Ramos (cell line): Measurements from ENCODE around the gene PCNX1.
"Not testable (repeated sequence)": the region's sequence is repeated elsewhere in the genome, so short reads cannot be mapped to it uniquely, and the experiment has no call there.

Experiments used
- in situ Hi-C: fragments of 300-500 bp; cut with MboI; formaldehyde crosslinking; loops from one replicate; pipeline ENCODE4 v1.14.3; 2022; ENCODE audit warnings: low sequenced_read_pairs; ENCODE audit not compliant: unreplicated experiment

PCNX1 gene

DNA sequence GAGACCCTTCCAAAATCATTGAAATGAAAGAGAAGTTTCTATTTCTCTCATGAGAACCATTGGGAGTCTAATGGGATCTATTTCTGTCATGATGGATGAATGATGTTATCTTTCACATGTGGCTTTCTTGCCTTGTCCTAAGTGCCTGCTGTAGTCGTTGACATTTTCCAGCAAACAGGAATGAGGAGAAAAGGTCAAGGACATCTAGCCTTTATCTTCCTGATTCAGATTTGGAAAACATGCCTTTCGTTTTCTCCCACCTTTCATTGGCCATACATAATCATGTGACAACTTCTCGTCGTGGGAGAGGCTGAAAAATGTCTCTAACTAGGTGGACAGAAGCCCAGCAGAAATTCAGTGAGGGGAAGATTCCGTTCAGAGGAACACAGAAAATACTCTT lies 94.5 kb downstream of the PCNX1 start:
- in situ Hi-C loops: no loop called here

DNA sequence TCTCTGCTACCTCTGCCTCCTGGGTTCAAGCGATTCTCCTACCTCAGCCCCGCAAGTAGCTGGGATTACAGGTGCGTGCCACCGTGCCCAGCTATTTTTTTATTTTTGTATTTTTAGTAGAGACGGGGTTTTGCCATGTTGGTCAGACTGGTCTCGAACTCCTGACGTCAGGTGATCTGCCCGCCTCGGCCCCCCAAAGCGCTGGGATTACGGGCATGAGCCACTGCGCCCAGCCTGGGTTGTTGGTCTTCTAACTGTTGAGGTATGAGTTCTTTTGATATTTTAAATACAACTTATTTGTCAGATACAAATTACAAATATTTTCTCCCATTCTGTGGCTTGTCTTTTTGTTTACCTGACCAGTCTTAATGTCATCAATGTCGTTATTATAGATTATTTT lies 95.9 kb downstream of the PCNX1 start:
- in situ Hi-C loops: no loop called here

DNA sequence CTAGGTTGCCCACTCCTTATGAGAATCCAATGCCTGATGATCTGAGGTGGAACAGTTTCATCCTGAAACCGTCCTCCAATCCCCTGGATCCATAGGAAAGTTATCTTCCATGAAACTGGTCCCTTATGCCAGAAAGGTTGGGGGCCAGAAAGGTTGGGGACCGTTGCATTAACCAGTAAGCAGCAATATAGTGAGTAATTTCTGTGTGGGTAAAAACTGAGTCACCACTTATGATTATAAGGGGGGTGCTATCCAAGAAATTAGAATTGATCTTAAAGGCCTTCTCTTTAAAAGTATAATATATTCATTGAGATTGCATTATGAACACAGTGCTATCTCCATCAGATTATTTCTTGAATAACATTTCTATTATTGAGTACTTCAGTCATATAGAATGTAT lies 97.2 kb downstream of the PCNX1 start:
- in situ Hi-C loops: no loop called here

DNA sequence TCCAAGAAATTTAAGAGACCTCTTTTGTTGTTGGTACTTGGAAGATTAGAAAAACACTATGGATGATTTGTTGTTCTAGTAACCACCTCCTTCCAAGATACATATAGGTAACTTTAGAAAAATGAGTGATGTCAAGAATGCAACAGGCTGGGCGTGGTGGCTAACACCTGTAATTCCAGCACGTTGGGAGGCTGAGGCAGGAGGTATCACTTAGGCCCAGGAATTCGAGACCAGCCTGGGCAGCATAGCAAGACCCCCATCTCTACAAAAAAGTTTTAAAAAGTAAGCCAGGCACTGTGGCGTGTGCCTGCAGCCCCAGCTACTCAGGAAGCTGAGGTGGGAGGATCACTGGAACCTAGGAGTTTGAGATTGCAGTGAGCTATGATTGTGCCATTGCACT lies 97.8 kb downstream of the PCNX1 start:
- in situ Hi-C loops: no loop called here

DNA sequence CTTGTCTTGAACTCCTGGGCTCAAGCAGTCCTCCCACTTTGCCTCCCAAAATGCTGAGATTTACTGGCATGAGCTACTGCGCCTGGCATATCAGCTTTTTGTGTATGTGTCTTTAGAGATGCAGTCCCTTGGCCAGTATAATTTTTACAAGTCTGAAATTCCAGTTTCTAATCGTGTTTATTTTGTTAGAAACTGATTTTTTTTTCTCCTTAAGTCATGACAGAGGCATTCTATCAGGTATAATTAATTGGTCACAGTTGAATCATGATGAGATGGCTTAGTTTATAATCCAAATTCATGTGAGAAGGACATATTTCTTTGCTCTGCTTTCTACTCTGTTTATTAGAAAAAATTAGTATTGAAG lies 98.9 kb downstream of the PCNX1 start:
- in situ Hi-C loops: no loop called here

DNA sequence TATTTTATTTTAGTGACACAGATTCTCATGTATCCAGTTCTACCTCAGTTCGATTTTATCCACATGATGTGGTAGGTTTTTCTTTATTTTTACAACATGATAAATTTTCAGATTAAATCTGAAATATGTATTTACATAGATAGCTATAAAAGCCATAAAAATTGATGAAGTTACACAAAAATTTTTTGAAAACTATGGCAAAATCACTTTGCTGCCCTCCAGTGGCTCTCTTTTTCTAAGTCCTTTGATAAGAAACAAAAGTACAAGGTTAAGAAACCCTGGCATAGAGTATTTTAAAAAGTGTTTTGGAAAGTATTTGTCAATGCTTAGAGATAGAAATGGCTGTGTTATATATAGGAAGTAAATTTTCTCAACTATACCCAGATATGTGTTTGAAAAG lies 104.2 kb downstream of the PCNX1 start:
- in situ Hi-C loops: no loop called here

DNA sequence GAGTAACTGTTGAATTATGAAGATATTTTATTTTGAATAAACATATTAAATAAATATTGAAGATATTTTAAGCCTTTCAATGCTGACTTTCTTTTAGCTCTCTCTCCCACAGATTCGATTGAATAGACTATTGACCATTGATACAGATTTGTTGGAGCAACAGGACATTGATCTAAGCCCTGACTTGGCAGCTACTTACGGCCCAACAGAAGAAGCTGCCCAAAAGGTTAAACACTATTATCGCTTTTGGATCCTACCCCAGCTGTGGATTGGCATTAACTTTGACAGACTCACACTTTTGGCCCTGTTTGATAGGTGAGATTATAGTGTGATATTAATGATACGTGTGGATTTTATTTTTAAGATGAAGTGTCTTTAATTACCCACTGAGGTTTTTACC lies 105.6 kb downstream of the PCNX1 start:
- in situ Hi-C loops: no loop called here

DNA sequence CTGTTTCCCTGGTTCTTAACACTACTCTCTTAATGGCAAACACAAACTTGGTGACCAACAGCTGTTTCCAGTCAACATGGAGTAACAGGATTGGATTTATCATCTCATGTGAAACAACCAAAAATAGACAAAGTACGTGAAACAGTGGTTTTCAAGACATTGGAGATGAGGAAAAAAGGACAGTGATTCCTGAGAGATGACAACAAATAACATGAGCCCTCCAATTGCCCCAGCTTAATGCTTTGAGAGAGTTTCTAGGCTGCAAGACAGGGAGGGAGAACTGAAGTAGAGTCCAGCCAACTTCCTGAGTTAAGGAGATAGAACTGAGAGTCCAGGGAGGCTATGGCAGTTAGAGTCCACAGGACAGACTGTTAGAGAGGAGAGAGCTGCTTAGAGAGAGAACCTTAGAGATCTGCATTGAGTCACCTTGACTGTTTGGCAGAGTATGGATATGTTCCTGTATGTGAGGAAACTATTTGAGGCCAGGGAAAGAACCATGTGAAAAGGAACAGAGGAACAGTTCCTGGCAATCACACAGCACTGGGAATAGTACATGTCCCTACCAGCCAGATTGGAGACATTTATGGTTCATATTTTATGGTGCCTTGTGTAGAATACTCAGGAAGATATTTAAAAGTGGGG lies 106.4 kb downstream of the PCNX1 start:
- in situ Hi-C loops: no loop called here

DNA sequence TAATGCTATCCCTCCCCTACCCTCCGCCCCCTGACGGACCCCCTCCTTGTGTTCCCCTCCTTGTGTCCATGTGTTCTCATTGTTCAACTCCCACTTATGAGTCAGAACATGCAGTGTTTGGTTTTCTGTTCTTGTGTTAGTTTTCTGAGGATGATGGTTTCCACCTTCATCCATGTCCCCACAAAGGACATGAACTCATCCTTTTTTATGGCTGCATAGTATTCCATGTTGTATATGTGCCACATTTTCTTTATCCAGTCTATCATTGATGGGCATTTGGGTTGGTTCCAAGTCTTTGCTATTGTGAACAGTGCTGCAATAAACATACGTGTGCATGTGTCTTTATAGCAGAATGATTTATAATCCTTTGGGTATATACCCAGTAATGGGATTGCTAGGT lies 112.7 kb downstream of the PCNX1 start:
- in situ Hi-C loops: not testable (repeated sequence)

DNA sequence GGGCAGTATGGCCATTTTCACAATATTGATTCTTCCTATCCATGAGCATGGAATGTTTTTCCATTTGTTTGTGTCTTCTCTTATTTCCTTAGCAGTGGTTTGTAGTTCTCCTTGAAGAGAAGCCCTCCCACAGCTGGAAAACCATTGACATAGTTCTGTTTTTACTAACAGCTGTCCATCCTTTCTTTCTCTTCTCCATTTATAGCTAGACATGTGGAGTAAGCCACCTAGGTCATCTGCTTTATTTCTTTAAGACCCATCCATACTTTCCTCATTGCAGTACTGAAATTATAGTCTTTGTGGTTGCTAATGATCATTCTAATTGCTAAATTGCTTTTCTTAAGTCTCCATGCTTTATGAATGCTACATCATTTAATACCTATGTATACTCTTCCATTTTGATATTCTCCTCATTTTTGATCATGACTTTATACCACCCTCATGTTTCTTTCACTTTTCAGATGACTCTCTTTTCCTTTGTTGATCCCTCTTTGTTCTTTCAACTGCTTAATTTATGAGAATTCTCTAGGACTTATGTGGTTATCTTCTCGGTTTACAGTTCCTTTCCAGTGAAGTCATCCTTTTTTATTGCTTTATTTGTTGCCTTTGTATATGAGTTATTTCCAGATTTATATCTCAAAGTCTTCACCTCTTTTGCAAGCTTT lies 114.2 kb downstream of the PCNX1 start:
- in situ Hi-C loops: no loop called here

DNA sequence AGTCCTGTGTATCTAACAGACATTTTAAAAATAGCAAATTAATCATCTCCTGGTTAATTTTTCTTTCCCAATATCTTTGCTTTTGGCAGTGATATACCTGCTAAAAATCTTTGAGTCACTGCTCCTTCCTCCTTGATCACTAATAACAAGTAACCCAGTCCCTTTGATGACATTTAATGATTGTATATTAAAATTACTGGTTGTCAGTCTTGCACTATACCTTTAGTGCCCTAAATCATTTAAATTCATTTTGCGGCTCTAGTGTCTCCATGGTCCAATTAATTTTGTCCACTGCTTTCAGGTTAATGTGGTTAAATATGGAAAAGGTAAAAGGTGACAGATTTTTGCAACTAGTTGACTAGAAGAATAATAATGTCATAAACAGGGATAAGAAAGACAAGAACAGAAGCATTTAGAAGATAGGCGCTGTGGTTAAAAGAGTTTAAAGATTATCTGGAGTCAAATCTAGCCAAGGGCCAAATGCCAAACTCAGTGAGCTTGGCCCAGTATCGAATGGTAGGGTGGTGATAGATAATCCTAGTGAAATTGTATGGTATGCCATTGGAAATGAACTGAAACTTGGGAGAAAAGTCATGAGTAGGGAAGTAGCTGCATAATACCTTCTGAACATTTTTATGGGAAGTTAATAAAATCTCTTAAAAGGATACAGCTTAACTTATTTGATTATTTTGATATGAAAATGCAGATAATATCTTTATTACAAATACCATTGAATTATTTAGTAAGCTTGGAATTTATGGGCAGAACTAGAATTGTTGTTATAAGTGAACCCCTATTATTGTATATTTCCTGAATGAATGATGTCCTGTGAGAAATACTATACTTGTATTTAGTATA lies 115.0 kb downstream of the PCNX1 start:
- in situ Hi-C loops: no loop called here

DNA sequence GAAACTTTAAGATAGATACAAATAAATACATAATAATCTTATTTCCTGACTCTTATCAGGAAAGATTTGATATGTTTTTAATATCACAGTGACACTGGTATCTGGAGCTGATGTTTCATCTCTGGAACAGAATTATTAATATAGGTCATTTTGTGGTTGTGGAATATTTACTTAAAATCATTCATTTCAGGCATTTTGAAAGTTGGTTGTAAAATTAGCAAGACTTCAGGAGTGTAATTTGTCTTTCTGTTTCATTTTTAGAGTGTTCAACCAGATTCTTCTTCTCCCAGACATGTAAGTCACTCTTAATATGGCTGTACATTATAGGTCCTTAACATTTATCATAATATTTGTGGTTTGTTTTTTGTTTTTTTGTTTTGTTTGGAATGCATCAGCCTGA lies 115.7 kb downstream of the PCNX1 start:
- in situ Hi-C loops: no loop called here

DNA sequence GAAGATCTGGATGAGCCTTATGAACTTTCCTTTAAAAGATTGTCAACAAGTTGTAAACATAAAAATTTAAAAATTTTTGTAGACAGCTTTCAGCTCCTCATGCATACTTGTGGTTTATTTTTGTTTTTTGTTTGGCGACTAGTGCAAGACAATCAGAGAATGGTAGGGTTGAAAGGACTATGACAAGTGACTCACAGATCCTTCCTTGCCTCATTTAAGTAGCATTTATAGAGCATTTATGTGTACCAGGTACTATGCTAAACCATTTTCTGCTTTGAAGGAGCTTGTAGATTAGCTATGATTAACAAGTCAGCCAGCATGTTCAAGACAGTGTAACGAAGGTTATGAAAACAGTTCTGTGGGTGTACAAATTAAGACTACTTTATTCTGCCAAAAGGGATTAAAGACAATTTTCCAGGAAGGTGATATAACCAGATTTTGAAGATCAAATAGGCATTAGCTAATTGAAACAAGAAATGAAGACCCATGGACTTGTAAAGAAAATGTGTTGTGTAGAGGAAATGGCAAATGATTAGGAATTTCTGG lies 122.0 kb downstream of the PCNX1 start:
- in situ Hi-C loops: no loop called here

DNA sequence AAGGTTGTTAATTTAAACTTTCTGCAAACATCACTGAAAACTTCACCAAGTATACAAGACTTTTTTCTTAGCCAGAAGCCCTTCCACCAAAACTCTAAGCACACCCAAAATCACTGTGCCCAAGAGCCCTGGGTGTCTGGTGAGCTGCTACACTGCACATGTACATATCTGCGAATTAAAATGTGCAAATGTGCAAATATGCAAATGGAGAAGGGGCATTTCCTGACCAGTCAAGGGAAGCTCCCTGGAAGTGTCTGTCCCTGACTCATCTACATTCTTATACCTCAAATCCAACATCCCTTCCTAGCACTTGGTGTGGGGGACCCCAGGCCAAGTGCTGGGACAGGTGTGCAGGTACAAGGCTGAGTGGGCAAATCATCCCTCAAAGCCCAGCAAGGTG lies 123.7 kb downstream of the PCNX1 start:
- in situ Hi-C loops: no loop called here

DNA sequence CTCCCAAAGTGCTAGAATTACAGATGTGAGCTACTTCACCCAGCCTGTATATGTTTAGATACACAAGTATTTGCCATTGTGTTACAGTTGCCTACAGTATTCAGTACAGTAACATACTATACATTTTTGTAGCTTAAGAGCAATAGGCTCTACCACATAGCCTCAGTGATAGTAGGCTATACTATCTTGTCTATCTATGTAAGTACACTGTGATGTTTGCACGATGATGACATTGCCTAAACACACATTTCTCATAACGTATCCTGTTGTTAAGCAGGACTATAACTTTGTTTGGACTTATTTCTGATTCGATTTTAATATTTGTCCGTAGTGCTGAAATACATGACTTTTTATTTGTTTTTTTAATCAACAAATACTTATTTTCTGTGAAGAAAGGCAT lies 129.2 kb downstream of the PCNX1 start:
- in situ Hi-C loops: no loop called here

DNA sequence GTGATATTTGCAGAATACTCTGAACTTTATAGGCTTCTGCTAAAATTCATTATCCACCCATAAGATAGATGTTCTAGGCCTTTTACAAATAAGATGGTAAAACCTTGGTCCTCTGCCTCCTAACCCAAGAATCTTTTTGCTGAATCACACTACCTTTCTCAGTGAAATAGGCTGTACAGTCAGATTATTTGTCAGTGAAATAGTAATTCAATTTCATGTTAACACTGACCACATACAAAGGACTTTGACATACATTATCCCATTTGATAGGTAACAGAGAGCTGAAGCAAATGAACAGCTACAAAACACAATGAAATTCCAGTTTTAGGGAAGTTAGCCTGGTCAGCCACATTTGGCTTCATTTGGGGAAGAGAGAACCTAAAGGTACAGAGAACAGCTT lies 141.1 kb downstream of the PCNX1 start:
- in situ Hi-C loops: no loop called here

DNA sequence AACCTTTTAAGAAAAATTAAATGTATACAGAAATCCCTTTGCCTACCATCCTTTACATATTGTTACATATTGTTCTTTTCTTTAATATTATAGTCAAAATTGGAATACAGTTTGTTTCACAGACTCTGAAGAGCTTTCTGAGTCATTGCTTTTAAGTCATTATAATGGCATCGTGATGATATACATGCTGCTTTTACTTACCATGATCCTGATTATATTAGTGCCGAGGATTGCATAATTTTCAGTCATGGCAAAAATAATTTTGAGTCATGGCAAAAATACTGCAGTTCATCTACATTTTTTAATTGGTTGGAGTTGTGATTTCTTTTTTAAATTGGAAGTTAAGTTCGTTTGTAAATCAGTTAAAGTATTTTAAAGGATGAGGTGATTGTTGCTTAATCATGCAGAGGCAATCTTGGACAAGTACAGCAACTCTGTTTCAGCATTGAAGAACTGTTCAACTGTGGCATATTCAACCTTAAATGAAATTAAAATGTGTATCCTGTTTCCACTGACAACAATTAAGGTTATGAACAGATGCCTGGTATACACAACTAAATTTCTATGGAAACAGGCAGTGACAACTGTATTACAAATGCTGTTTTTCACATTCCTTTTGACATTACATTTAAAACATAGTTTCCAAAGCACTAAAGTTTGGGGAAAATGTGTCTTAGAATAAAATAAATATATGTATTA lies 142.3 kb downstream of the PCNX1 start:
- in situ Hi-C loops: no loop called here

DNA sequence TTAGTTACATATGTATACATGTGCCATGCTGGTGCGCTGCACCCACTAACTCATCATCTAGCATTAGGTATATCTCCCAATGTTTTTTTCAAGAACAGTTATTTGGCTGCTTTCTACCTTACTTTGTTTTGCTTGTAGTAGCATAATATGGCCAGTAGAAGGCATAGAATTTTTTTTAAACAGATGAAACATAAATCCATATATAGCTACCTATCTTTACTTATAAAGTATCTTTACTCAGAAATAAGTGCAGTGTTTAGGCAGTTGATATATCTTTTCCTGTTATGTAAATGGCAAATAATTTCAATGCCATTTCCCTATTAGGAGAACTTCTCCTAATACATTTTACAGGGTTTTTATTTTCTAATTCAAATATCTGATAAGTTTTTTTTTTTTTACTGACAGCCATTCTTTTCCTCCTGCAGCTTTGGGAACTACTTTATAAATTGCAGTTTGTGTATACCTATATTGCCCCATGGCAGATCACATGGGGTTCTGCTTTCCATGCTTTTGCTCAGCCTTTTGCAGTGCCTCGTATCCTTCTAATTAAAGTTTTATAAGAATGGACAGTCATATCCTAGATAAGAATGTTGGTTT lies 143.1 kb downstream of the PCNX1 start:
- in situ Hi-C loops: no loop called here

DNA sequence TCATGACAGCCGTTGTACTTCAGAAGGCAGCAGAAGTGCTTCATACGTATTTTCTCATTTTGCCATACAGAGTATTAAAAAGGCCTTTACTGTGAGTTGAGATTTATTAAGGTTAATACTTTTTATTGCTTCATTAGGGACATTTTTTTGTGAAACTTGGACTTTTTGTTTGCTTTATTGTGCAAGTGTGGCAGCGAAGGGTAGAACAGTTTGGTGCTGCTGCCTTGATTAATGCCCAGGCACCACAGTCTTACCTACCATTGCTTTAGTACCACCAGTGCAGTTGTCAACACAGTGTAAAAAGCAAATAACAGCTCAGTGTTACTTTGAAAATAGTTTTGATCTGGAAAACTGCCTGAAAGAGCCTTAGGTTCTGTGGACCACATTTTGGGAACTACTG lies 147.4 kb downstream of the PCNX1 start:
- in situ Hi-C loops: no loop called here

DNA sequence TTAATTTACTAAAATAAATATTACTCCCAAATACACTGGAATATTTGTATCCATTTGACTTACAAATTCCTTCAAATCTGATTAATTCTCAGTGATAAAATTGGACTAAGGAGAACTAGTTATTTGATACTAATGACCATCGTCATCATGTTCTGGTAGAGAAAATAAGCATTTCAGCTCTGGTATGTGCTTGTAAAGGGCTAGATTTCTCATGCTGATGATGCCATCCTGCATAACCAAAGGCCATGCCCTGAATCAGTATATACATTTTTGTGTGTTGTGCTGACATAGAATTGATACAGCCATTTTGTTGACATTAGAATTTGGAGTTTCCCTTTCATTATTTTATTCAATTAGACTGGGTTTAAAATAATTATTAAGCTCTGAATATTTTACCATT lies 148.9 kb downstream of the PCNX1 start:
- in situ Hi-C loops: no loop called here
